Measurements from ENCODE around the gene MEX3A.

The MEX3A gene

GRCh38 chr1:156074661-156075060, 7.6 kb downstream of the MEX3A start:
- H3K9ac ChIP-seq (ENCODE audit: low read length): no peak overlapping the region

GRCh38 chr1:156073740-156074139, 8.5 kb downstream of the MEX3A start:
- Histone ChIP-seq H3K9me2 (ENCODE audit: low read depth, low read length) (no peaks in the 10 kb centered on the region), H4K20me1 (ENCODE audit: insufficient read depth, low read length) (no peaks in the 10 kb centered on the region), H3K36me3 (ENCODE audit: insufficient read depth, low read length) (no peaks in the 10 kb centered on the region), H3K4me1 (ENCODE audit: insufficient read depth, low read length, severe bottlenecking) (peaks cover 22% of the 10 kb centered on the region), H3K4me2 (ENCODE audit: low read length) (no peak overlapping the region), H3K27ac (ENCODE audit: low read depth, low read length, poor library complexity, severe bottlenecking) (no peak overlapping the region), H3F3A (ENCODE audit: insufficient read depth, low read length) (0 out of 2 replicates have a peak, but pooled peaks cover 4% of the 10 kb centered on the region), H3K79me2 (ENCODE audit: insufficient read depth, low read length) (no peaks in the 10 kb centered on the region), H2AFZ (ENCODE audit: low read length) (no peak overlapping the region), H3K9me3 (ENCODE audit: low read length) (no peaks in the 10 kb centered on the region), H3K27me3 (ENCODE audit: insufficient read depth, low read length) (no peaks in the 10 kb centered on the region), H3K4me3 (ENCODE audit: low read depth, low read length, poor library complexity, severe bottlenecking) (no peak overlapping the region), H3K9ac (ENCODE audit: low read length) (no peak overlapping the region)
- no peak for TF ChIP-seq EZH2 (IDR thresholded peaks at IDR 0.05; ENCODE audit: borderline replicate concordance, low read length)
- TF ChIP-seq, protein P1, sequence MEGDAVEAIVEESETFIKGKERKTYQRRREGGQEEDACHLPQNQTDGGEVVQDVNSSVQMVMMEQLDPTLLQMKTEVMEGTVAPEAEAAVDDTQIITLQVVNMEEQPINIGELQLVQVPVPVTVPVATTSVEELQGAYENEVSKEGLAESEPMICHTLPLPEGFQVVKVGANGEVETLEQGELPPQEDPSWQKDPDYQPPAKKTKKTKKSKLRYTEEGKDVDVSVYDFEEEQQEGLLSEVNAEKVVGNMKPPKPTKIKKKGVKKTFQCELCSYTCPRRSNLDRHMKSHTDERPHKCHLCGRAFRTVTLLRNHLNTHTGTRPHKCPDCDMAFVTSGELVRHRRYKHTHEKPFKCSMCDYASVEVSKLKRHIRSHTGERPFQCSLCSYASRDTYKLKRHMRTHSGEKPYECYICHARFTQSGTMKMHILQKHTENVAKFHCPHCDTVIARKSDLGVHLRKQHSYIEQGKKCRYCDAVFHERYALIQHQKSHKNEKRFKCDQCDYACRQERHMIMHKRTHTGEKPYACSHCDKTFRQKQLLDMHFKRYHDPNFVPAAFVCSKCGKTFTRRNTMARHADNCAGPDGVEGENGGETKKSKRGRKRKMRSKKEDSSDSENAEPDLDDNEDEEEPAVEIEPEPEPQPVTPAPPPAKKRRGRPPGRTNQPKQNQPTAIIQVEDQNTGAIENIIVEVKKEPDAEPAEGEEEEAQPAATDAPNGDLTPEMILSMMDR (IDR thresholded peaks at IDR 0.05; ENCODE audit: low read length): no peak

More at GRCh38 chr1:156074661-156075060, 7.6 kb downstream of the MEX3A start:
- TF ChIP-seq, protein P1 (IDR thresholded peaks at IDR 0.05; ENCODE audit: low read length): no peak
- TF ChIP-seq EZH2 (IDR thresholded peaks at IDR 0.05; ENCODE audit: borderline replicate concordance, low read length): no peak
- peaks cover 22% of the 10 kb centered on the region for H3K4me1 ChIP-seq (ENCODE audit: insufficient read depth, low read length, severe bottlenecking)
- H3K27ac ChIP-seq (ENCODE audit: low read depth, low read length, poor library complexity, severe bottlenecking): no peak overlapping the region
- H3K27me3 ChIP-seq (ENCODE audit: insufficient read depth, low read length): no peaks in the 10 kb centered on the region
- H3K9me2 ChIP-seq (ENCODE audit: low read depth, low read length): no peaks in the 10 kb centered on the region
- H3K4me3 ChIP-seq (ENCODE audit: low read depth, low read length, poor library complexity, severe bottlenecking): no peak overlapping the region
- no peaks in the 10 kb centered on the region for H3K9me3 ChIP-seq (ENCODE audit: low read length)
- H3K36me3 ChIP-seq (ENCODE audit: insufficient read depth, low read length): no peaks in the 10 kb centered on the region
- 0 out of 2 replicates have a peak, but pooled peaks cover 4% of the 10 kb centered on the region for H3F3A ChIP-seq (ENCODE audit: insufficient read depth, low read length)
- no peak overlapping the region for H2AFZ ChIP-seq (ENCODE audit: low read length)
- no peak overlapping the region for H3K4me2 ChIP-seq (ENCODE audit: low read length)
- H4K20me1 ChIP-seq (ENCODE audit: insufficient read depth, low read length): no peaks in the 10 kb centered on the region
- no peaks in the 10 kb centered on the region for H3K79me2 ChIP-seq (ENCODE audit: insufficient read depth, low read length)

GRCh38 chr1:156073110-156073687, 9.1 kb downstream of the MEX3A start:
- H3F3A ChIP-seq (ENCODE audit: insufficient read depth, low read length): 0 out of 2 replicates have a peak, but pooled peaks cover 1% of the 10 kb centered on the region
- no peak overlapping the region for H2AFZ ChIP-seq (ENCODE audit: low read length)
- H3K27me3 ChIP-seq (ENCODE audit: insufficient read depth, low read length): no peaks in the 10 kb centered on the region
- no peaks in the 10 kb centered on the region for H3K36me3 ChIP-seq (ENCODE audit: insufficient read depth, low read length)
- H3K9me2 ChIP-seq (ENCODE audit: low read depth, low read length): no peaks in the 10 kb centered on the region
- TF ChIP-seq, protein P1 (IDR thresholded peaks at IDR 0.05; ENCODE audit: low read length): no peak
- no peak for TF ChIP-seq EZH2 (IDR thresholded peaks at IDR 0.05; ENCODE audit: borderline replicate concordance, low read length)
- H3K4me3 ChIP-seq (ENCODE audit: low read depth, low read length, poor library complexity, severe bottlenecking): no peak overlapping the region
- no peak overlapping the region for H3K9ac ChIP-seq (ENCODE audit: low read length)
- H3K4me1 ChIP-seq (ENCODE audit: insufficient read depth, low read length, severe bottlenecking): peaks cover 22% of the 10 kb centered on the region
- no peak overlapping the region for H3K27ac ChIP-seq (ENCODE audit: low read depth, low read length, poor library complexity, severe bottlenecking)
- no peaks in the 10 kb centered on the region for H3K9me3 ChIP-seq (ENCODE audit: low read length)
- H4K20me1 ChIP-seq (ENCODE audit: insufficient read depth, low read length): no peaks in the 10 kb centered on the region
- no peaks in the 10 kb centered on the region for H3K79me2 ChIP-seq (ENCODE audit: insufficient read depth, low read length)
- no peak overlapping the region for H3K4me2 ChIP-seq (ENCODE audit: low read length)
